ENCODE measurements around the gene C4BPB. TPM values are rescaled to one million over a fixed set of nuclear protein-coding genes. Genes with fewer than 3 reads are reported as not detected.

The C4BPB gene
- total RNA-seq, 1 experiment from 2014 or later: not detected

- no peaks in the 10 kb centered on the region for H3K4me1 ChIP-seq (ENCODE audit: low read length)
- H3K79me2 ChIP-seq (ENCODE audit: low read length): no peaks in the 10 kb centered on the region
- DNase-seq: no peak
- no peak overlapping the region for H3K4me2 ChIP-seq (ENCODE audit: low read depth, low read length, poor library complexity, severe bottlenecking)
- H3K9me2 ChIP-seq (replicated peaks; ENCODE audit: insufficient read depth, low read length): no peaks in the 10 kb centered on the region
- H4K20me1 ChIP-seq (ENCODE audit: insufficient read depth, low read depth, low read length): no peaks in the 10 kb centered on the region
- H3K4me3 ChIP-seq (ENCODE audit: low read length): no peak overlapping the region
- H2AFZ ChIP-seq (ENCODE audit: low read length): no peak overlapping the region
- H3K27ac ChIP-seq (ENCODE audit: low read length): no peak overlapping the region
- no peaks in the 10 kb centered on the region for H3K9me3 ChIP-seq (ENCODE audit: low read length)
- H3K27me3 ChIP-seq (ENCODE audit: low read length): no peaks in the 10 kb centered on the region; the same call in 1 of the 2 replicates
- no peaks in the 10 kb centered on the region for H3K36me3 ChIP-seq (ENCODE audit: insufficient read depth, low read length)
- no peak overlapping the region for H3K9ac ChIP-seq (ENCODE audit: low read length)
Observed at GRCh38 chr1:207067185-207067584, 21.5 kb upstream of the C4BPB start.

GRCh38 chr1:207067665-207068064 is 21.0 kb upstream of the C4BPB start:
- Histone ChIP-seq H3K36me3 (ENCODE audit: insufficient read depth, low read length) (no peaks in the 10 kb centered on the region), H3K79me2 (ENCODE audit: low read length) (no peaks in the 10 kb centered on the region)

GRCh38 chr1:207069061-207069460 is 19.6 kb upstream of the C4BPB start:
- H2AFZ ChIP-seq (ENCODE audit: low read length): no peak overlapping the region
- H3K36me3 ChIP-seq (ENCODE audit: insufficient read depth, low read length): no peaks in the 10 kb centered on the region
- no peak for DNase-seq
- H3K4me3 ChIP-seq (ENCODE audit: low read length): no peak overlapping the region
- H3K4me1 ChIP-seq (ENCODE audit: low read length): no peaks in the 10 kb centered on the region
- no peak overlapping the region for H3K4me2 ChIP-seq (ENCODE audit: low read depth, low read length, poor library complexity, severe bottlenecking)
- no peaks in the 10 kb centered on the region; the same call in 1 of the 2 replicates for H3K27me3 ChIP-seq (ENCODE audit: low read length)
- H3K9me3 ChIP-seq (ENCODE audit: low read length): no peaks in the 10 kb centered on the region
- no peaks in the 10 kb centered on the region for H3K9me2 ChIP-seq (replicated peaks; ENCODE audit: insufficient read depth, low read length)
- no peaks in the 10 kb centered on the region for H3K79me2 ChIP-seq (ENCODE audit: low read length)
- H3K9ac ChIP-seq (ENCODE audit: low read length): no peak overlapping the region
- no peak overlapping the region for H3K27ac ChIP-seq (ENCODE audit: low read length)
- H4K20me1 ChIP-seq (ENCODE audit: insufficient read depth, low read depth, low read length): no peaks in the 10 kb centered on the region

More at GRCh38 chr1:207067665-207068064, 21.0 kb upstream of the C4BPB start:
- Histone ChIP-seq H3K9me3 (ENCODE audit: low read length) (no peaks in the 10 kb centered on the region), H2AFZ (ENCODE audit: low read length) (no peak overlapping the region), H3K9ac (ENCODE audit: low read length) (no peak overlapping the region), H3K4me2 (ENCODE audit: low read depth, low read length, poor library complexity, severe bottlenecking) (no peak overlapping the region), H3K27ac (ENCODE audit: low read length) (no peak overlapping the region), H3K4me3 (ENCODE audit: low read length) (no peak overlapping the region), H3K9me2 (replicated peaks; ENCODE audit: insufficient read depth, low read length) (no peaks in the 10 kb centered on the region), H4K20me1 (ENCODE audit: insufficient read depth, low read depth, low read length) (no peaks in the 10 kb centered on the region), H3K27me3 (ENCODE audit: low read length) (no peaks in the 10 kb centered on the region; the same call in 1 of the 2 replicates), H3K4me1 (ENCODE audit: low read length) (no peaks in the 10 kb centered on the region)
- DNase-seq: no peak

GRCh38 chr1:207069858-207070506 is 18.7 kb upstream of the C4BPB start:
- H3K36me3 ChIP-seq (ENCODE audit: insufficient read depth, low read length): no peaks in the 10 kb centered on the region
- no peak overlapping the region for H3K27ac ChIP-seq (ENCODE audit: low read length)
- H3K4me3 ChIP-seq (ENCODE audit: low read length): no peak overlapping the region
- H3K27me3 ChIP-seq (ENCODE audit: low read length): no peaks in the 10 kb centered on the region
- H4K20me1 ChIP-seq (ENCODE audit: insufficient read depth, low read depth, low read length): no peaks in the 10 kb centered on the region
- no peaks in the 10 kb centered on the region for H3K9me3 ChIP-seq (ENCODE audit: low read length)
- no peaks in the 10 kb centered on the region for H3K4me1 ChIP-seq (ENCODE audit: low read length)
- DNase-seq: no peak
- no peak overlapping the region for H3K4me2 ChIP-seq (ENCODE audit: low read depth, low read length, poor library complexity, severe bottlenecking)
- no peaks in the 10 kb centered on the region for H3K79me2 ChIP-seq (ENCODE audit: low read length)
- no peak overlapping the region for H2AFZ ChIP-seq (ENCODE audit: low read length)
- H3K9ac ChIP-seq (ENCODE audit: low read length): no peak overlapping the region
- H3K9me2 ChIP-seq (replicated peaks; ENCODE audit: insufficient read depth, low read length): no peaks in the 10 kb centered on the region

- Histone ChIP-seq H3K36me3 (ENCODE audit: insufficient read depth, low read length) (no peaks in the 10 kb centered on the region), H3K79me2 (ENCODE audit: low read length) (no peaks in the 10 kb centered on the region), H2AFZ (ENCODE audit: low read length) (no peak overlapping the region), H3K27ac (ENCODE audit: low read length) (no peak overlapping the region), H3K4me3 (ENCODE audit: low read length) (no peak overlapping the region), H3K9me3 (ENCODE audit: low read length) (no peaks in the 10 kb centered on the region), H3K9me2 (replicated peaks; ENCODE audit: insufficient read depth, low read length) (no peaks in the 10 kb centered on the region), H3K9ac (ENCODE audit: low read length) (no peak overlapping the region), H3K27me3 (ENCODE audit: low read length) (no peaks in the 10 kb centered on the region), H3K4me1 (ENCODE audit: low read length) (no peaks in the 10 kb centered on the region), H3K4me2 (ENCODE audit: low read depth, low read length, poor library complexity, severe bottlenecking) (no peak overlapping the region), H4K20me1 (ENCODE audit: insufficient read depth, low read depth, low read length) (no peaks in the 10 kb centered on the region)
- DNase-seq: no peak
Observed at GRCh38 chr1:207070811-207071210, 17.8 kb upstream of the C4BPB start.

- H3K79me2 ChIP-seq (ENCODE audit: low read length): no peaks in the 10 kb centered on the region
- H3K4me3 ChIP-seq (ENCODE audit: low read length): no peak overlapping the region
- no peak overlapping the region for H3K4me2 ChIP-seq (ENCODE audit: low read depth, low read length, poor library complexity, severe bottlenecking)
- no peaks in the 10 kb centered on the region for H3K27me3 ChIP-seq (ENCODE audit: low read length)
- no peak for DNase-seq
- H2AFZ ChIP-seq (ENCODE audit: low read length): no peak overlapping the region
- H3K9me2 ChIP-seq (replicated peaks; ENCODE audit: insufficient read depth, low read length): no peaks in the 10 kb centered on the region
- no peaks in the 10 kb centered on the region for H3K36me3 ChIP-seq (ENCODE audit: insufficient read depth, low read length)
- no peaks in the 10 kb centered on the region for H3K4me1 ChIP-seq (ENCODE audit: low read length)
- no peaks in the 10 kb centered on the region for H4K20me1 ChIP-seq (ENCODE audit: insufficient read depth, low read depth, low read length)
- no peaks in the 10 kb centered on the region for H3K9me3 ChIP-seq (ENCODE audit: low read length)
- no peak overlapping the region for H3K27ac ChIP-seq (ENCODE audit: low read length)
- H3K9ac ChIP-seq (ENCODE audit: low read length): no peak overlapping the region
Observed at GRCh38 chr1:207071426-207071825, 17.2 kb upstream of the C4BPB start.

GRCh38 chr1:207072233-207072632 is 16.4 kb upstream of the C4BPB start:
- no peak overlapping the region for H3K27ac ChIP-seq (ENCODE audit: low read length)
- H3K4me2 ChIP-seq (ENCODE audit: low read depth, low read length, poor library complexity, severe bottlenecking): no peak overlapping the region
- H4K20me1 ChIP-seq (ENCODE audit: insufficient read depth, low read depth, low read length): no peaks in the 10 kb centered on the region
- H3K9ac ChIP-seq (ENCODE audit: low read length): no peak overlapping the region
- no peaks in the 10 kb centered on the region for H3K79me2 ChIP-seq (ENCODE audit: low read length)
- H3K9me2 ChIP-seq (replicated peaks; ENCODE audit: insufficient read depth, low read length): no peaks in the 10 kb centered on the region
- H3K36me3 ChIP-seq (ENCODE audit: insufficient read depth, low read length): no peaks in the 10 kb centered on the region
- no peak for DNase-seq
- no peak overlapping the region for H2AFZ ChIP-seq (ENCODE audit: low read length)
- no peaks in the 10 kb centered on the region for H3K27me3 ChIP-seq (ENCODE audit: low read length)
- no peaks in the 10 kb centered on the region for H3K9me3 ChIP-seq (ENCODE audit: low read length)
- H3K4me1 ChIP-seq (ENCODE audit: low read length): no peaks in the 10 kb centered on the region
- no peak overlapping the region for H3K4me3 ChIP-seq (ENCODE audit: low read length)

GRCh38 chr1:207073906-207074820 is 14.5 kb upstream of the C4BPB start:
- no peaks in the 10 kb centered on the region for H3K79me2 ChIP-seq (ENCODE audit: low read length)
- no peaks in the 10 kb centered on the region for H3K4me1 ChIP-seq (ENCODE audit: low read length)
- no peaks in the 10 kb centered on the region for H3K9me3 ChIP-seq (ENCODE audit: low read length)
- H3K4me3 ChIP-seq (ENCODE audit: low read length): no peak overlapping the region
- no peak for DNase-seq
- H3K9me2 ChIP-seq (replicated peaks; ENCODE audit: insufficient read depth, low read length): no peaks in the 10 kb centered on the region
- H3K9ac ChIP-seq (ENCODE audit: low read length): no peak overlapping the region
- H4K20me1 ChIP-seq (ENCODE audit: insufficient read depth, low read depth, low read length): no peaks in the 10 kb centered on the region
- no peak overlapping the region for H3K27ac ChIP-seq (ENCODE audit: low read length)
- H3K4me2 ChIP-seq (ENCODE audit: low read depth, low read length, poor library complexity, severe bottlenecking): no peak overlapping the region
- H2AFZ ChIP-seq (ENCODE audit: low read length): no peak overlapping the region
- no peaks in the 10 kb centered on the region for H3K36me3 ChIP-seq (ENCODE audit: insufficient read depth, low read length)
- no peaks in the 10 kb centered on the region for H3K27me3 ChIP-seq (ENCODE audit: low read length)
